HG03521 (cell line): ENCODE data around the gene SEZ6L2.
A peak's percentile ranks its signal among the peaks of the same experiment; 100 is the strongest.
"Not testable (repeated sequence)": the region's sequence is repeated elsewhere in the genome, so short reads cannot be mapped to it uniquely, and the experiment has no call there.

Source experiments
- ATAC-seq: cut with Tn5 transposase; IDR thresholded peaks from one replicate; pipeline ENCODE4 v1.9.1; 2021; ENCODE audit warnings: mild to moderate bottlenecking, moderate library complexity; ENCODE audit not compliant: unreplicated experiment

SEZ6L2 gene

GRCh38 chr16:29899516-29900101 lies at the start of gene SEZ6L2:
Gene SEZ6L2, minus strand, starts transcription at chr16:29899550. Its CDS starts 531 bp downstream, at chr16:29899019.
- ATAC-seq = peak; percentile 58

GRCh38 chr16:29947897-29948296 lies 48.5 kb upstream of the SEZ6L2 start:
- ATAC-seq = no peak

- no peak for ATAC-seq
These were observed 44.8 kb upstream of the SEZ6L2 start for GRCh38 chr16:29943846-29944799.

- no peak for ATAC-seq
These were observed 41.3 kb upstream of the SEZ6L2 start for GRCh38 chr16:29940656-29941055.

GRCh38 chr16:29931750-29932149 lies 32.4 kb upstream of the SEZ6L2 start:
- ATAC-seq = not testable (repeated sequence)

GRCh38 chr16:29927070-29927905 lies 27.9 kb upstream of the SEZ6L2 start:
- ATAC-seq = no peak

GRCh38 chr16:29926711-29927052 lies 27.3 kb upstream of the SEZ6L2 start:
- no peak for ATAC-seq

- ATAC-seq = peak; percentile 78
These were observed 26.7 kb upstream of the SEZ6L2 start, which contains the start of gene KCTD13 for GRCh38 chr16:29925781-29926710. Gene KCTD13, minus strand, starts transcription at chr16:29926226. Its CDS starts 193 bp downstream, at chr16:29926033.

- ATAC-seq = no peak
These were observed 25.9 kb upstream of the SEZ6L2 start for GRCh38 chr16:29925105-29925756.

- no peak for ATAC-seq
These were observed 23.7 kb upstream of the SEZ6L2 start for GRCh38 chr16:29922986-29923501.

- no peak for ATAC-seq
These were observed 23.0 kb upstream of the SEZ6L2 start for GRCh38 chr16:29922326-29922725.

GRCh38 chr16:29921034-29921385 lies 21.7 kb upstream of the SEZ6L2 start:
- ATAC-seq = no peak

GRCh38 chr16:29920288-29921033 lies 21.1 kb upstream of the SEZ6L2 start:
- ATAC-seq = no peak

- ATAC-seq = no peak
These were observed 17.6 kb upstream of the SEZ6L2 start for GRCh38 chr16:29916979-29917378.

- no peak for ATAC-seq
These were observed 16.4 kb upstream of the SEZ6L2 start for GRCh38 chr16:29915590-29916247.

- no peak for ATAC-seq
These were observed 14.2 kb upstream of the SEZ6L2 start for GRCh38 chr16:29913514-29913913.

GRCh38 chr16:29912087-29912486 lies 12.7 kb upstream of the SEZ6L2 start:
- no peak for ATAC-seq

- no peak for ATAC-seq
These were observed 12.3 kb upstream of the SEZ6L2 start for GRCh38 chr16:29911676-29912010.
